ENCODE data around the gene CROT.

DNA sequence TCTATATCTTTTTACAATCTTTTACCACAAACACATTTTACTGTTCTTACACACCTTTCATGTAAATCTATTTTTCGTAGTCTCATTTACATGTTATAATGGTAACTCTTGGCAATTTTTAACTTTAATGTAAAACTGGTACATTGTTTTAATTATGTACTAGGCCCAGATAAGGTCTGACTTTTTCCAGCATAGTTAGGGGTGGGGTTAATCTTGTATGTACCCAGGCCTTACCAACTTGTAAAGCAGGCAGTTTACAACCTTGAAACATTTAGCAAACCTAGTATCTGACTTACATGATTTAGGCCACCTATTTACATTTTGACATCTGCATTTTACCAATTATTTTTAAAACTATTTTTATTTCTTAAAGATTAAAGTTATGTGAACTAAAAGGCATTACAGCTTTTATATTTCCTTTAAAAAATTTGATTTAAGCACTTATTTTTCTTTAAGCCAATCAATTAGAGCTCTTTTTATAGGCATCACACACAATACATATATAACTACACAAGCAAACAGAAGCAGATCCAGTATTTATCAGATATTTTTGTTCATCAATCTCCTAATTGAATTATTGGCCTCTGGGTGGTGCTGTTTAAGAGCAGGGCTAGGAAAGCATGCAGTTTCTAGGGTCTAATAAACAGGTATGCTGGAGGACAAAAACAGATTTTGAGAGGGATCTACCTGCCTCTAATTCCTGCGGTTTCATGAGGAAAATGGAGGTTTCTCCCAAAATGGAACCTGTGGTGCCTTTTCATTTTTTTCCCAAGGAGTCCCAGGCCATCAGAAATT, 19.7 kb upstream of the CROT start:
- TF ChIP-seq POLR2AphosphoS5 (IDR thresholded peaks at IDR 0.05; ENCODE audit: borderline replicate concordance, low read depth, low read length) (no peak), FOXP2 (optimal IDR thresholded peaks at IDR 0.05; ENCODE audit: control extremely low read depth, extremely low read length, insufficient read depth) (no peak)
